ENCODE measurements around the gene SDK1.
"Not testable (repeated sequence)": the region's sequence is repeated elsewhere in the genome, so short reads cannot be mapped to it uniquely, and the experiment has no call there.

SDK1 gene

DNA sequence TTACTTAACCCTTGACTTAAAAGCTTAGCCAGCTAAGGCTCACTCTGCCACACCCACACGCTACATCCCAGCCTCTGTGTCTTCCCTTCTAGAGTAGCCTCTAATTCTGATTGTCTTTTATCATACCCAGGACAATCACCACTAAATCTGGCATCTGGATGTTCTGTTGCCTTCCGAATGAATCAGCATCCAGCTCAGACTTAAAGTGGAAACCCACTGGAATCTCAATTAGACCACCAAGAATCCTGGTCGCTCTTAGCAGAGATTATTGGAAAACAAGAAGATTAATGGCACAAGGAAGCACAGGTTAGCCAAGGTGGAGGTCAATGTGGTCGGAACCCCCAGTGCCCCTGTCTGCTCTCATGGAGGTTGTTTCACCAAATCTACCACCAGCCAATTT is 976.9 kb downstream of the SDK1 start:
- no peak for DNase-seq (ENCODE audit: low read depth)

DNA sequence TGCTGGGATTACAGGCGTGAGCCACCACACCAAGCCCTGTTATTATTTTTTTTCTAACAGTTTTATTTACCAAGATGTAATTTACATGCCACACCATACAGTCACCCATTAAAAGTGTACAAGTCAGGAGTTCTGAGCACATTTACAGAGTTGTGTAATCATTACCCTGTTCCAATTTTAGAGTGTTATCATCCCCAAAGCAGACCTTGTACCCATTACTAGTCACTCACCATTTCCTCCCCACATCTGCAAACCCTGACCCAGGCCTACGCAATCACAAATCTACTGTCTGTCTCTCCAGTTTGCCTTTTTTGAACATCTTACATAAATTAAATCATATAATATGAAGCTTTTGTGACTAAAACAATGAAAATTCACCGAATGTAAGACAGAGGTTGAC is 978.2 kb downstream of the SDK1 start:
- DNase-seq (ENCODE audit: low read depth): no peak

DNA sequence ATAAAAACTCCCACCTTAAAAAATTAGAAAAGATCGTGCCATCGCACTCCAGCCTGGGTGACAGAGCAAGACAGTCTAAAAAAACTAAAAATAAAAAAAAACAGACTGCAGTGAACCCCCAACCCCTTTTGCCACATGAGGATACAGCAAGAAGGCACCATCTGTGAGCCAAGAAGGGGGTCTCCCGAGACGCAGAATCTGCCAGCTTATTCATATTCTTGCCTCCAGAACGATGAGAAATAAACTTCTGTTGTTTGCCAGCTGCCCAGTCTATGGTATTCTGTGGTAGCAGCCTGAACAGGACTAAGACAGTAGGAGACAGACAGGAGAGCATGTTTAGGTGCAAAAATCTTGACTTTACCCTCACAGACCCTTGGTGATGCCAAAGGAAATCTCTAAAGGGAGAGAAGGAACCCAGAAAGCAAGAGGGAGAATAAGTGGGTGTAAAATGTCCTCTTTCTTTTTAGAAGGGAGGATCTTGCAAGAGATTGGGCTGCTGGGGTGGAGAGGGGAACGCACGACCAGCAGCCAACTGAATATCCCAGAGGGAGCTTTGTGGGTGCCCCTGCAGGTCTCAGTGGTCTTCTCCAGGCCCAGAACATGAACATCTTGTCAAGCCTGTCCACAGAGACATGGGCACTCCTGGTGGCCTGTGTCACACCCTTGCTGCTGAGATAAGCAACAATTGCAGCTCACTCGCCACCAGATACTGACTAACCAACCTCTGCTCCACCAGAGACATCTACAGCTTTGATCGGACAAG is 980.4 kb downstream of the SDK1 start:
- DNase-seq (ENCODE audit: low read depth): no peak

DNA sequence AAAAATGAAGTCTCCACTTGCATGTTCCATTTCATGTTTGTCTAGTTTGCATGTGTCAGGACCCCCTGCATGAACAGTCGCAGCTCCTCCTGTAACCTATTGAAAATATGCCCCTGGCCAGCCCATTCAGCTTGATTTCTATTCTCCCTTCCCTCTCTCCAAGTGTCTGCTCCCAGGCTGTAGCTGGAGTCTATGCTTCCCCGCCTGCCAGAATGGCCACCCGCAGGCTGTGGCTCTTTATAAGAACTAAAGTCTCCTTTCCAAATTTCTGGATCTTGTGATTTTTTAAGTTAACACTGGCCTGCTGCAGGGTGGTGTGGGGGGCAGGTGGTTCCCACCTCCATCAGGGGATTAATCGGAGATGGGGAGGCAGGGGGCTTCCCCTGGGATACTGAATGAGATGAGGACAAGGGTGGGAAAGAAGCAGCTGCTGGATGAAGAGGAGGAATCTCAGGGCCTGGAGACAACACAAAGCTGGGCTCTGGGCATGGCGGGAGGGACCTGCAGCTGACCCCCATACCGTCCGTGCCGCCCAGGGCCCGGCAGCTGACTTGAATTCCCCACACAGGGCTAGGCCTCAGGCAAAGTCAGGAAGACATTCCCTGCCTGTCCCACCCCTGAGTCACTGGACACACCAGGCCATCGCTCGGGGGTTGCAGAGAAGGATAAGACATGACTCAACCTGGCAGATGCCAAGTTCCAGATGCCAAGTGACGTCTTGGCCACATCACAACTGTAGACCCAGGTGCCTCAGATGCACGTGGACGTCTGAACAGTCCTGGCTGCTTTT is 981.6 kb downstream of the SDK1 start:
- no peak for DNase-seq (ENCODE audit: low read depth)

DNA sequence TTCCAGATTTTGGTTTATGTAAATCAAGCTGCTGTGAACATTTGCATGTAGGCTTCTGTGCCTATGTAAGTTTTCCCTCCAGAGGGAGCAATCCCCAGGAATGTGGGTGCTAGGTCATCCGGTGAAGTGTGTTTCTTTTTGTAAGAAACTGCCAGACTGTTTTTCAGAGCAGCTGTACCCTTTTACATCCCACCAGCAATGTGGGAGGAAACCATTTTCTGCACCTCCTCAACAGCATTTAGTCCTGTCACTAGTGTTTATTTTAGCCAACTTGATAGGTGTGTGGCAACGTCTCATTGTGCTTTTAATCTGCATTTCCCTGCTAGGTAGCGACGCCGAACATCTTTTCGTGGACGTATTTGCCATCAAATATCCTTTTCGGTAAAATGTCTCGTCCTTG is 985.3 kb downstream of the SDK1 start:
- no peak for DNase-seq (ENCODE audit: low read depth)

DNA sequence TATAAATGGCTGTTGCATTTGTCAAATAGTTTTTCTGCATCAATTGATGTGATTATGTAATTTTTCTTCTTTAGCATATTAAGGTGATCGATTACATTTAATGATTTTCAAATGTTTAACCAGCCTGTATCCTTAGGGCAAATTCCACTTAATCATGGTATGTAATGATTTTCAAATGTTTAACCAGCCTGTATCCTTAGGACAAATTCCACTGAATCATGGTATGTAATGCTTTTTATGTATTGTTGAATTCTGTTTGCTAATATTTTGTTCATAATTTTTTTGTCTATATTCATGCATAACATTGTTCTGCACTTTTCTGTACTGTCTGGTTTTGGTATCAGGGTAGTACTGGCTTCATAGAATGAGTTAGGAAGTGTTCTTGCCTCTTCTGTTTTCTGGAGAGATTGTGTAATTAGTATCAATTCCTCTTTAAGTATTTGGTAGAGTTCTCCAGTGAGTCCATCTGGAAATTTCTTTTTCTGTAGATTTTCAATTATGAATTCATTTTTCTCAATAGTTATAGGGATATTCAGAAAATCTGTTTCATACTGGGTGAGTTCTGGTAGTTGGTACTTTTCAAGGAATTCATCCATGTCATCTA is 987.8 kb downstream of the SDK1 start:
- no peak for DNase-seq (ENCODE audit: low read depth)

DNA sequence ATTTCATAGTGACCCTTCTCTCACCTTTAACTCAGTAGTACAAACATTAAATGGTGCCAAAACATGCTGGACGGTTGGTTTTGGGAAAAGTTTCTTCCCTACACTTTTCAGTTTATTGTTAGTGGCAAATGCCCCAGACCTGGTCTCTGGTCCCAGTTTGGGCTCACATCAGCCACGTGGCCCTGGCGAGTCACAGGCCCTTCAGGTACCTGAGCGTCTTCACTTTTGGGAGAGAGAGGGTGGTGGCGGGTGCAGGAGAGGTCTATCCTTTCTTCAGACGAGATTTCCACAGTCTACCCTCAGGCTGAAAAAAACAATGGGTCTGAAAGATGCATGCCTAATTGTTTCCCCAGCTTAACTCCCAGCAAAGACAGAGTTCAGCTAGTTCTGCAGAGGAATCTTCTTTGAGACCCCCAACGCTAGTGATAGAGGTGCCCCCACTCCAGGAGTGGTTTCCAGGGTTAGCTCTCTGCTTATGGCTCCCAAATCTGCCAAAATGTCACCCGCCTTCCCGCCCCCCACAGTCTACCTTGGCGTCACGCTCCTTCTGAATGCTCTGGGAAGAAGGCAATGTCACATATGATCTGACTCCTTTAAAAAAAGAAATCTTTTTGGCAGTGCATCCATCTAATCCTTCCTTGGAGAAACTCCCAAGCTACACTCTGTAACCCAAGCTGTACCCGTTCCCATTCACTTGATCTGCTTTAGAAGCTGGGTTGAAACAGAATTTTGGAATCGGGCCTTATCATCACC is 996.3 kb downstream of the SDK1 start:
- no peak for DNase-seq (ENCODE audit: low read depth)

DNA sequence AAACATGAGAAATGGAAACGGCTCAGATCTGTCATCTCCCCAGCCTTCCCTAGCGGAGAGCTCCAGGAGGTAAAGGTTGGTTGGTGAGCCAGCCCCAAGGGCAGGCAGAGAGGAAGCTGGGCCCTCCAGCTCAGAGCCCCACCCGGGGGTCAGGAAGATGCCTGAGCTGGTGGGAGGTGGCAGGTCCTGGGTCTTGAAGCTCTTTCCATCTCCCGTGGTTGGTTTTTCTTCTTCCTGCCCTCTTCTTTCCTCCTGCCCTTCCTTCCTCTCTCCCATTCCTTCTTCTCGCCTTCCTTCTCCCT is 996.8 kb downstream of the SDK1 start:
- DNase-seq (ENCODE audit: low read depth): no peak

DNA sequence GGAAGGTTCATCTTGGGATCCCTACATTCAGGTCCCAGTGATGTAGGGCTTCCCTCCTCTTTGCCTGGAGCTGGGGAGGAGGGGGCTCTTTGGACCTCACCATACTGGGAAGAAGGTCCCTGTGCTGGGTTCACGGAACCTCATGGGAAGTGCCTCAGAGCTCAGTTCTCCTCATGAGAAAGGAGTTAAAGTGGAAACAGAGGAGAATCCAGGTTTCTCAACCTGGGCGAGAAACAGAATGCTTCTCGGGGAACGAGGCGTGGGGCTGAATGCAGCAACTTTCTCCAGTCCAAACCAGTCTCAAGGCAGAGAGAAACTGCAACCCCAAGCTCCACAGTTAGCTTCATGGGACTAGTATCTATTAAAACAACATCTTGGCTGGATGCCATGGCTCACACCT is 998.4 kb downstream of the SDK1 start:
- no peak for DNase-seq (ENCODE audit: low read depth)

DNA sequence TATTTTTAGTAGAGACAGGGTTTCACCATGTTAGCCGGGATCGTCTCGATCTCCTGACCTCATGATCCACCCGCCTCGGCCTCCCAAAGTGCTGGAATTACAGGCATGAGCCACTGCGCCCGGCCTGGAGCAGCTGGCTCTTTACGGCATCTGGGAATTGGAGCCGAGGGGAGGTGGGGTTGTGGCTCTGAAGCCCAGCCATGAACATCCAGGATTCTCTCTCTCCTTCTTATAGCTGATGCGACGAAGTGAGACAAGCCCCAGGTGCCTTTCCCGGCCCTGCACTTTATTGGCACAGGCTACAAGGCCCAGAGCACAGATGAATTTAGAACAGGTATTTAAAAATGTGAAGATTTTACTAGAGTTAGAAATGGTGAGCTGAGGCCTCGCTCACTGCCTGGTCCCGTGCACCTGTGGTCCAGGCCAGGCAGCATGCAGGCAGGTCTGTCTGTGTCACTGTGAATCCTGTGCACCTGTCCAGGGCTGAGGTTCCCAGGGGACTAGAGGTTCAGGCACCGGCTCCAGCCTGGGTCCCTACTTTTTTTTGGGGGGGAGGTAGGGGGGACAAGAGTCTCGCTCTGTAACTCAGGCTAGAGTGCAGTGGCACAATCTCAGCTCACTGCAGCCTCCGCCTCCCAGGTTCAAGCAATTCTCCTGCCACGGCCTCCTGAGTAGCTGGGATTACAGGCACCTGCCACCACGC is 1001.3 kb downstream of the SDK1 start:
- DNase-seq (ENCODE audit: low read depth): no peak

DNA sequence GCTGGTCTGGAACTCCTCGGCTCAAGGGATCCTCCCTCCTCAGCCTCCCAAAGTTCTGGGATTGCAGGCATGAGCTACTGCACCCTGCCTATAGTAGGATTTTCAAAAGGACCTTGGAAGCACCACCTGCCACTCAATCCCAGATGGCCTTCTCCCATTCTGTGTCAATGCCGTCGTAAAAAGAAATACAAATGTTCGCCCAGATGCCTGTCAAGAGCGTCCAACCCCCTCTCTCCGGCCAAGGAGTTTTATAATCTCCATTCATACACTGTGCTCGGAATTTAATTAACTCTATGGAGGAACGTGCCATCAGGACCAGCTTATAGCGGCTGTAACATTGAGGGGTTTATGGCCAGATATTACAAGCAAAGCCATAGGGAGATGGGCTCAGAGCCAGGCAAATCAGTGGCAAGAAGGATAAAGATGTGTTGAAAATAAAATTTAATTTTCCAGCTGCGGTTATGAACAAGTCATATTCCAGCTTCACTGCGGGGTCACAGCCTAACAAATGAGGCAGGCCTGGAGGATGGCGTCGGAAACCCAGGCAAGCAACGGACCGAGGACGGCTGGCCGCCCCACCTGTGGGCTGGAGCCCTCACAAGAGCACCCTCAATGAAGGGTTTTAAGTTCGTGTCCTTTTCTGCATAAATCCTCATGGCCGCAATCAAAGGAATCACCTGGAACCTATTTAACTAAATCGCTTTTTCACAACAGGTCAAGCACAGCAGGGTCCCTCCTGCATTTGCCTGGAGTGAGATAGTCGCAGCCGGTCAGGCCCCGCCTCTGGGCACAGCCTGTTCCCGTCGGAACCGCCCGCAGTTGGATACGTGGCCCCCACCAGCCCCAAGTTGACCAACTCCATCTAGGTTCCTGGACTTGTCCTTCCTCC is 1006.5 kb downstream of the SDK1 start:
- no peak for DNase-seq (ENCODE audit: low read depth)

DNA sequence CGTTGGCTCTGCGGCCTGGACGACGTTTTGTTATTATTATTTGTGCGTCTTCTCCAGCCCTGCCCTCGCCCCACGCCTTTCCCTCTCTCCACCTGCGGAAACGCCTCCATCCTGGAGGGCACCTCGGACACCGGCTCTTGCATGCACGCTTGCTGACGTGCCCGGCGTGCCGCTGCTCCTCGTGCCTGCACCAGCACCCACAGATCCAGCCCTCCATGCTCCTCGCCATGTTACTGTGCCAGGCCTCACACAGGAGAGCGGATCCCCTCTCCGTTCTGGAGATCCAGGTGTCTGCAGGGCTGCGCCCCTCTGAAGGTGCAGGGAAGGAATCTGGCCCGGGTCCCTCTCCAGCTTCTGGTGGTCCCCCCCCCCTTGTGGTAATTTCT is 1007.1 kb downstream of the SDK1 start:
- DNase-seq (ENCODE audit: low read depth): no peak

DNA sequence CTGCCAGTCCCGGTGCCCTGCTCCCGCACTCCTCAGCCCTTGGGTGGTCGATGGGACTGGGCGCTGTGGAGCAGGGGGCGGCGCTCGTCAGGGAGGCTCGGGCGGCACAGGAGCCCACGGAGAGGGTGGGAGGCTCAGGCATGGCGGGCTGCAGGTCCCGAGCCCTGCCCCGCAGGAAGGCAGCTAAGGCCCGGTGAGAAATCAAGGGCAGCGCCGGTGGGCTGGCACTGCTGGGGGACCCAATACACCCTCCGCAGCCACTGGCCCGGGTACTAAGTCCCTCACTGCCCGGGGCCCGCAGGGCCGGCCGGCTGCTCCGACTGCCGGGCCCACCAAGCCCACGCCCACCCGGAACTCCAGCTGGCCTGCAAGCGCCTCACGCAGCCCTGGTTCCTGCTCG is 1012.9 kb downstream of the SDK1 start:
- DNase-seq (ENCODE audit: low read depth): not testable (repeated sequence)

DNA sequence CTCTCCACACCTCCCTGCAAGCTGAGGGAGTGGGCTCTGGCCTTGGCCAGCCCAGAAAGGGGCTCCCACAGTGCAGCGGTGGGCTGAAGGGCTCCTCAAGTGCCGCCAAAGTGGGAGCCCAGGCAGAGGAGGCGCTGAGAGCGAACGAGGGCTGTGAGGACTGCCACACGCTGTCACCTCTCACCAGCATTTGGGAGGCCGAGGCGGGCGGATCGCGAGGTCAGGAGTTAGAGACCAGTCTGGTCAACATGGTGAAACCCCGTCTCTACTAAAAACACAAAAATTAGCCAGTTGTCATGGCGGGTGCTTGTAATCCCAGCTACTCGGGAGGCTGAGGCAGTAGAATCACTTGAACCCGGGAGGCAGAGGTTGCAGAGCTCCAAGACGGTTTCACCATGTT is 1013.3 kb downstream of the SDK1 start:
- not testable (repeated sequence) for DNase-seq (ENCODE audit: low read depth)
